Right renal pelvis (tissue), 4 donors: ENCODE data around the gene HCK. TPM values are rescaled to one million over a fixed set of nuclear protein-coding genes. Genes with fewer than 3 reads are reported as not detected.

Experiments used
- DNase-seq, 4 donors: peaks; one replicate each; pipeline ENCODE4 v3.0.0-alpha.2; 2013; ENCODE audit warnings: low read depth in 4 of 4, low spot score in 3 of 4, missing footprints in 1 of 4
- polyA plus RNA-seq, 4 donors: library from polyadenylated mRNA; unstranded; fragments of 120-200 nt; gene quantifications; one replicate each; pipeline ENCODE4 v1.2.1, GENCODE V29; 2013; ENCODE audit not compliant: insufficient read length in 4 of 4

HCK gene
- polyA plus RNA-seq = 1 to 10 TPM; 2.0 to 2.9 (median 2.6) TPM

DNA sequence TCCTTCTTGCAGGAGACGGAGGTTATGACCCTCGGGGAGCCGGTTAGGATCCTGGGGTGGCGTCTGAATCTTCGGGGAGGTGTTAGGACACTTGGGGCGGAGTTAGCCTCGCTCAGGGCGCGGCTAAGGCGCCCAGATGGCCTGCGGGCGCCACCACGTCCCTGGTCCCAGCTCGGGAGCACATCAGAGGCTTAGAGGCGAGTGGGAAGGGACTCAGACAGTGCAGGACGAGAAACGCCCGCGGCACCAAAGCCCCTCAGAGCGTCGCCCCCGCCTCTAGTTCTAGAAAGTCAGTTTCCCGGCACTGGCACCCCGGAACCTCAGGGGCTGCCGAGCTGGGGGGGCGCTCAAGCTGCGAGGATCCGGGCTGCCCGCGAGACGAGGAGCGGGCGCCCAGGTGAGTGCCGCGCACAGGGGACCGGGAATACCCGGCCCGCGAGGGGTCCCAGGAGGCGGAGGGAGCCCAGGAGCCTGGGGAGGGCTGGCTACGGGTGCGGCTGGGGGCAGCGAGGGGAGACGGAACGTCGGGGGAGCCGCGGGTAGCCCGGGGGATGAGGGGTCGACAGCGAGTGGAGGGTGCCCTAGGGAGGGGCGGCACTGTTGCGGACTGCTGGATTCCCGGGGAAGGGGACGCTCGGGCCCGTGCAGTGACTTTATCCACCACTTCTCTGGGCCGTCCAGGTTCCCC lies at the start of gene HCK:
TSS of gene HCK (plus strand) at position 153 of the 688 bp plus-strand sequence.
- DNase-seq = no peak

DNA sequence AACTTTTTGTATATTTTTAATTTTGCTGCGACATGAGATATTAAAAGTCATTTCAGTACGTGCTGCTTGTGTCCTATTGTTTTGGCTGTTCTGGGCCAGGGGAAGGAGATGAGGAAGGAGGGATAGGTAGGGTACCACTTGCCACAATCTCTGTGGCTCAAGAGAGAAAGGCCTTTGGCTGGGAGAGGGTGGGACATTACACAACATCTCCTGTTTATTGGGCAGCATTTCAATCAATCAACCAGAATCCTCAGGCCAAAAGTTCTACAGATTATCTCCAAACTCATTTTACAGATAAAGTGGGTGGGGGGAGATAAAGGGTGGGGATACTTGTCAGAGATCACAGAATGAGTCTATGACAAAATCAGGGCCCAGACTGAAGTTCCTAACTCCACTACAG lies 48.7 kb upstream of the HCK start:
- no peak for DNase-seq

DNA sequence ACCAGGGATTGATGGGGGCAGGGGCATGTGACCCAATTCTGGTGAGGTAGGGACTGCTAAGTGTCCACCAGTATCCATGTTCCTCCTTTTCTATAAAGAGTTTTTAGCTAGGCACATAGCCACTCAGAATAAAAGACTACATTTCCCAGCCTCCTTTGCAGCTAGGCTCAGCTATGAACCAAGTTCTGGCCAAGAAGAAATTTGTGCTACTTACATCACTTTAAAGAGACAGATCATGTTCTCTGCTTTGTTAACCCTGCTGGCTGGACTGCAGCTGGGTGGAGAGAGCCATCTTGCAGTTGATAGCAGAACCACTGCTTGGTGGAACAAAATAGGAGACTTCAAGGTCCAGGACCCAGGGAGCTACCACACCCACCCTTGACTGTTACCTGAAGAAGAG lies 47.1 kb upstream of the HCK start:
- no peak for DNase-seq

DNA sequence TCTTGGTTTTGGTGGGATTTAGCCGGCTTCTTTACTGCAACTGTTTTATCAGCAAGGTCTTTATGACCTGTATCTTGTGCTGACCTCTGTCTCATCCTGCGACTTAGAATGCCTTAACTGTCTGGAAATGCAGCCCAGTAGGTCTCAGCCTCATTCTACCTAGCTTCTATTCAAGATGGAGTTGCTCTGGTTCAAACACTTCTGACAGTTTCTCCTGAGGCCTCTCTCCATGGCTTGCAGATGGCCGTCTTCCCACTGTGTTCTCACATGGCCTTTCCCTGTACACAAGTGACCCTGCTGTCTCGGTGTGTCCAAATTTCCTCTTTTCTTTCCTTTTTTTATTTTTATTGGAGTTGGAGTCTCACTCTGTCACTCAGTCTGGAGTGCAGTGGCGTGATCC lies 46.0 kb upstream of the HCK start:
- no peak for DNase-seq

DNA sequence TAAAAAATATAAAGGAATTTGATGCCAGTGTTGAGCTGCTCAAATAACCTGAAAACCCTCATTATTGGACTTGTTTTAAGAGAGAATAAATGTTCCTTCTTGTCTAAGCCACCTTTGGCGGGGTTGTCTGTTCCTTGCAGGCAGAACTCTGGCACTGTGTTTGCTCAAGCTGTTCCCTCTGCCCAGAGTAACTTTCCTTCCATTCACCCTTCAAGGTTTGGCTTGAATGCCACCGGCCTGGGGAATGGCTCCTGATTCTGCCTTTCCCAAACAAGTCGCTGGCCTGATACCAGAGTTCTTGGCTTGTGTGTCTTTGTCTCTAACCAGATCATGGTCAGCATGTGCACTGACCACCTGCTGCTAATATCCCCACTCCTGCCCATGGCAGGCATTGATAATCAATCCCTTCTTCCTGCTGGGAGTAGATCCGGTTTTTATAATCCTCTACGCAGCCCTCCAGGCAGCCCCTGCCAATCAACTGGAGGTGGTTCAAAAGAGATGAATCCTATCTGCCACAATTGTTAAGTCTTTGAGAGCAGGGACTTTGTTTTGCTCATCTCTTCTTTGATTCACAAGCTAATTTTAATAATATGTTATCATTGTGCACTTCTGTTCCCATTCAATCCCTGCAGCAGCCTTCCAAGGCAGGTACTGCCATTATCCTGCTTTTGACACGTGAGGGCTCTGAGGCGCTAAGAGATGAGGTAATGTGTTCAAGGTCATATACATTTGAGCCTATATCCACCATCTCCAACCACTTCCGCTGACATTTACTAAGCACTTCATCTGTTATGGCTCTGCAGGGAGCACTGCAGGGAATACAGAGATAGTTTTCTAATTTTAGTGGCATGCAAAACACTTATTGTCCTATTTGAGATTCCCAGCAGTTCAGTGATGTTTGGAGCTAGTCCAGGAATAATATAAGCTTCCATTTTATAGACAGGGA lies 44.9 kb upstream of the HCK start:
- no peak for DNase-seq

DNA sequence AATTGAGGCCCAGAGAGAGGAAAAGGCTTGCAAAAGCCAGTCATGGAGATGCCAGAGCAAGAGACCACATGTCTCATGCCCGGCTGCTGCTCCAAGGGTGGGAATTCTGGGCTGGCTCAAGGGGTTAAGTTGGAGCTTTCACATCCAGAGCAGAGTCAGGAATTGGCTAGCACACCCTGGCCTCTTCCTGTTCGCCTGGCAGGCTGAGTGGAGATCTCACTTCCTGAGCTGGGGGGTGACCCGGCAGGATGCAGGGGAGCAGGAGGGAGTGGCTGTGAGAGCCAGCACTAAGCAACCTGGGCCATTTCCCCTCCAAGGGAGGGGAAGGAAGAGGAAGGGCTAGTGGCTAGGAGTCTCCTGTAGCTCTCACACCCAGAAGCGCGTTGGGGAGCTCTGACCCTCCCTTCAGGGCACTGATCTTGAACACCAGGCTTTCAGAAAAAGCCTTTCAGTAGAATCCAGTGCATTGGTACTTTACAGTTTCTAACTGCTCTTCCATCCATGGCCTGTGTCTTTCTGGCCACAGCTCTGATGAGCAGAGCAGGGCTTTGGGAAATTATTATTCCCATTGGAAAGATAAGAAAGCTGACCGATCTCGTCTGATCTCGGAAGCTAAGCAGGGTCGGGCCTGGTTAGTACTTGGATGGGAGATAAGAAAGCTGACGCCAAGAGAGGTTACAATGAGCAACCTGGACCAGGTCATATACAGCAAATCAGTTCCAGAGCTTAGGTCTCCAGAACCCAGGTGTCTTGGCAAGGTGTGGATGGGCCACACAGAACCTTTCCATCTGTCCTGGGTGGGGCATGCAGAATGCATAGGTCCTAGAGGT lies 44.0 kb upstream of the HCK start:
- no peak for DNase-seq

DNA sequence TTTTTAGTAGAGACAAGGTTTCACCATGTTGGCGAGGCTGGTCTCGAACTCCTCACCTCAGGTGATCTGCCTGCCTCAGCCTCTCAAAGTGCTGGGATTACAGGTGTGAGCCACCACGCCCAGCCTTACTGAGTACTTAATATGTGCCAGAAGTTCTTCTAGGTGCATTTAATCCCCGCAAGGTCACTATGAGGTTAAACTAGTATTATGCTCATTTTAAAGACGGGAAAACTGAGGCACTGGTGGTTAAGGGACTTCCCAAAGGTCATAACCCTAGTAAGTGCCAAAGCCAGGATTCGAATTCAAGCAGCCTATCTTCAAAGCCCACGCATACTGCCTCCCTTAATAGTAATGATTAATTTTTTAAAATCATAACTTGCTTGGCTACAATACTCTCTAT lies 42.5 kb upstream of the HCK start:
- DNase-seq = no peak

DNA sequence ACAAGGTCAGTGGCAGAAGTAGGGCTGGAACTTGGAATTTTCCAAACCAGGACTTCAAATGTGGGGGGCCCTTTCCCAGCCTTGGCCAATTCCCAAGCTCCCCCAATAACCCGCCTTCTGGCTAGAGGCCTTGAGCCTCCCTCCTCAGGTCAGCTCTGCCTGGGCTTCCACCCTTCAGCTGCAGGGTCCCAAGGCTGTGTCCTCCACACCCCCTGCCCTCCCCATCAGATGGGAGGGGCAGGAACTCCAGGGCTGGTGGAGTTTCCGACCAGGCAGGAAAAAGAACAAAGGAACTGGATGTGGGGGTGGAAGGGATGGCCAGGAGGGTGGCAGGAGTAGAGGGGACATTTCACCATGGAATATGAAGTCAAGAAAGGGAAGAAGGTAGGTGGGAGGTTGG lies 41.9 kb upstream of the HCK start, which contains the start of gene CCM2L:
TSS of gene CCM2L (plus strand) at position 338 of the 400 bp plus-strand sequence. CDS start at position 355, 17 bp downstream.
- no peak for DNase-seq

DNA sequence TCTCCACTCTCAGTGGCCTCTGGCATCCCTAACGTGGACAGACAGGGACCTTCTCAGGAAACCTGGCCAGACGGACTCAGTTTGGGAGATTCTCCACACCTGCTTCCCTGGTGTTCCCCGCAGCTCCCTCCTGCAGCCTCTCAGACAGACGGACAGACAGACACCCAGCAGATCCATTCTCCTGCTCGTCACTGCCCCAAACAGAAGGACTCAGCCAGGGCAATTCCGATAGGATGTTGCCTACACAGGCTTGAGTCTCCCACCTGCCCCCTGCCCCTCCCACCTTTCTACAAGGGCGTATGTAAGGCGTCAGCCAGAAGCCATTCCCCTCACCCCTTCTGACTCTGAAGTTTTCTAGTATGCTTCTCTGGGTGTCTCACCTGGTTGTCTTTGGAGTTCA lies 41.4 kb upstream of the HCK start:
- DNase-seq = no peak

DNA sequence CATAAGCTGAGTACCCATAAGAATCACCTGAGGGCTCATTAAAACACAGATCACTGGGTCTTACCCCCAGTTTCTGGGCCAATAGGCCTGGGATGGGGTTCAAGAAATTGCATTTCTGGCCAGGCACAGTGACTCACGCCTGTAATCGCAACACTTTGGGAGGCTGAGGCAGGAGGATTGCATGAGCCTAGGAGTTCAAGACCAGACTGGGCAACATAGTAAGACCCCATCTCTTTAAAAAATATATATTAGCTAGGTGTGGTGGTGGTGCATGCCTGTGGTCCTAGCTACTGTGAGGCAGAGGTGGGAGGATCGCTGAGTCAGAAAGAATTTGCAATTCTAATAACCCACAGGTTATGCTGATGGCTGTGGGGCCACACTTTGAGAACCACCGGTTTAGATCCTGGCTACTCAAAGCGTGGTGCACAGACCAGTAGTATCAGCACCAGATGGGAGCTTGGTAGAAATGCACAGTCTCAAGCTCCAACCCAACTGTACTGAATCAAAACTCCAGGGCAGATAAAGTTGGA lies 39.8 kb upstream of the HCK start:
- no peak for DNase-seq

DNA sequence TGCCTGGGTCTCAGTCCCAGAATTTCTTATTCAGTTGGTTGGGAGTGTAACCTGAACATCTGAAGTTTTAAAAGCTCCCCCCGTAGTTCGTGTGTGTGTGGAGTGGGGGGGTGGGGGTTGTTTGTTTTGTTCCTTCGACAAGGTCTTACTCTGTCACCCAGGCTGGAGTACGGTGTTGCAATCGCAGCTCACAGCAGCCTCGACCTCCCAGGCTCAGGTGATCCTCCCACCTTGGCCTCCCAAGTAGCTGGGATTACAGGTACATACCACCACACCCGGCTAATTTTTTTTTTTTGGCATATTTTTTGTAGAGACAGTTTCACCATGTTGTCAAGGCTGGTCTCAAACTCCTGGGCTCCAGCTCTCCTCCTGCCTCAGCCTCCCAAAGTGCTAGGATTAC lies 38.7 kb upstream of the HCK start:
- no peak for DNase-seq

DNA sequence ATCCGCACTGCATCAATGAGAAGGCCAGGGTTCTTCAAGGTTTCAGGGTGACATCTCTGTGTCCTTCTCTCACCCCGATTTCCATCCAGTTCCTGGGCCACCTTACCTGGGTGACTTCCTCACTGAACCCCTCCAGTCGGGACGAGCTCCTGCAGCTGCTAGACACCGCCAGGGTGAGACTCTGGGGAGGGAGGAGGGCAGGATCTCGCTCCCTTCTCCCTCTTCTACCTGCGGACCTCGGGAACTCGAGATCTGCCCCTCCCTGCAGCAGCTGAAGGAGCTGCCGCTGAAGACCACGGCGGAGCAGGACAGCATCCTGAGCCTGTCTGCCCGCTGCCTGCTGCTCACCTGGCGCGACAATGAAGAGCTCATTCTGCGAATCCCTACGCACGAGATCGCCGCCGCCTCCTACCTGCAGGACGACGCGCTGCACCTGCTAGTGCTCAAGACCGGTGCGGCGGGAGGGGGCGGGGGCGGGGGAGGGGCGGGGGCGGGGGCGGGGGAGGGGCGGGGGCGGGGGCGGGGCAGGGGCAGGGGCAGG lies 34.3 kb upstream of the HCK start:
- peak in 1 of 4 donors; percentile 20 for DNase-seq

DNA sequence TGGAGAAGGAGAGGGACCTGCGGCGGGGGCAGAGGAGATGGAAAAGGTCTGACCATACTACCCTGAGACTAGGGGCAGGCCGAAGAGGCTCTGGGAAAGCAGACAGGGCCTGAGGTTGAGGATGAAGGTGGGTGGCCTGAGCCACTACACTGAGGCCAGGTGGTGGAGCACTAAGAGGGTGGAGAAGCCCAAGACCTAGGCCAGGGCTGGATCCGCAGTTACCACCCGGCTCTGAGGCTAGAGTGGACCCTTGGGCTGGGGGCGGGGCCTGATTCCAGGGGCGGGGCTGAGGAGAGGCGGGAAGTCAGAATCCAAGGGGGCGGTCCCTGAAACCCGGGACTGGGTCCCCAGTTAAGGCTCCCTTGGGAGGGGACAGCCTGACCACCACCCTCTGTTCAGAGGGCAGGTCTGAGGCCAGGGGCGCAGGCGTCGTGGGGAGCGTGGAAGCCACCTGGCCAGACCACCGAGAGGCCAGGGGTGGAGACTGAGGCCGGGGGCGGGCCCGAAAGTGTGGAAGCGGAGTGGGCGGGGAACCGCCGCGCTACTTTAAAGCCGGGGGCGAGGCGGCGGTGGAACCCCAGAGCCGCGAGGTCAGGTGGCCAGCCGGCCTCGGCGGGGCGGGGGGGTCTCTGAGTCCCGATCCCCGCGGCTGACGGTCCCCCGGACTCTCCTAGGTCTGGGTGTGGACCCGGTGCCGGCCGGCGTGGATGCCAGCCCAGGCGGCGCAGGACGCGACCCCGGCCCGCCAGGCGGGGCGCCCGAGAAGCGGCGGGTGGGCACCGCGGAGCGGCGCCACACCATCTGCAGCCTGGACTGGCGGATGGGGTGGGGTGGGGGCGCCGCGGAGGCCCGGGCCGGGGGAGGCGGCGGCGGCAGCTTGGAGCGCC lies 33.5 kb upstream of the HCK start:
- peak; percentile 47 to 65 (median 55) for DNase-seq

DNA sequence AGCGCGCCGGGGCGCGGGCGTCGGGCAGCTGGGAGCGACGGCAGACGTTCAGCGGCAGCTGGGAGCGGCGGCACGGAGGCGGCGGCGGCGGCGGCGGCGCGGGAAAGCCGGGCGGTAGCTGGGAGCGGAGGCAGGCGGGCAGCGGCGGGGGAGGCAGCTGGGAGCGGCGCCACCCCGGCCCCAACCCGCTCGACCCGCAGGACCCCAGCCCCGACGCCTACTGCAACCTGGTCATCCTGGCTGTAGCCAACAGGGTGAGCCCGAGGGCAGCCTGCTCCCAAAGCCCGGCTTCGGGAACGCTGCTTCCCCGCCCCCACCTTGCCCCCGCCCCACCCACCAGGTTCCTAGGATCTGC lies 32.9 kb upstream of the HCK start:
- DNase-seq = no peak

DNA sequence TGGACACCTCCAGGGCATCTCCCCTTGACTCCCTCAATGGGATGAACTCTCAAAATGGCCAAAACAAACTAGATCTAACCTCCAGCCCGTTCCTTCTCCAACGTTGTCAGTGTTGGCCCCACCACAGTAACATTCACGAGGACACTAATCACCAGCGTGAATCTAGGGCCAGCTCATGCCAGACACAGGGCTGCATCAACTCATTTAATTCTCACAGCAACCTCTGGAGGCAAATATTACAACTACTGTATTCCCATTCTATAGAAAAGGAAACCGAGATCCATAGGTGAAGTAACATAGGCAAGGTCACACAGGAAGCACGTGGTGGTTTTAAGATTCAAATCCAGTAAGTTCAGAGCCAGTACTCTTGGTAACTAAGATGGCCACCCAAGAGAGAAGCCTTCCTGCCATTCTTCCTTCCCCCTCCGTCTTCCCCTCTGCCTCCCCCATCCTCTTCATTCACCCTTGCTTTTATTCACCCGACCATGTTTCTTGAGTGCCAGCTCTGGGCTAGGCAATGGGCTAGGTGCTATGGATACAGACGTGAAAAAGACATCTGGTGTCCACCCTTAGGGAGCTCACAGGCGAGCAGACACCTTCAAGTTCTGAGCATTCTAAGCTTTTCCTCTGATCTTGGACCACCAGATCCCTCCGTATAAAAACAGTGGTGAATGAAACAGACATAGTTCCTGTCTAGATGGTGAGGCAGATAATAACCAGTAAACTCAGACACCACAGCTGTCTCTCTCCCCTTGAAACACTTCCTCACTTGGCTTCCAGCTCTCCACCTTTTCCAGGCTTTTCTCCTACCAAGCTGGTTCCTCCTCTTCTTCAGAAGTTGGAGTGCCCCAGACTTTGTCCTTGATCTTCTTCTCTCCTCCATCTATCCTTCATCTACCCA lies 32.2 kb upstream of the HCK start:
- no peak for DNase-seq

DNA sequence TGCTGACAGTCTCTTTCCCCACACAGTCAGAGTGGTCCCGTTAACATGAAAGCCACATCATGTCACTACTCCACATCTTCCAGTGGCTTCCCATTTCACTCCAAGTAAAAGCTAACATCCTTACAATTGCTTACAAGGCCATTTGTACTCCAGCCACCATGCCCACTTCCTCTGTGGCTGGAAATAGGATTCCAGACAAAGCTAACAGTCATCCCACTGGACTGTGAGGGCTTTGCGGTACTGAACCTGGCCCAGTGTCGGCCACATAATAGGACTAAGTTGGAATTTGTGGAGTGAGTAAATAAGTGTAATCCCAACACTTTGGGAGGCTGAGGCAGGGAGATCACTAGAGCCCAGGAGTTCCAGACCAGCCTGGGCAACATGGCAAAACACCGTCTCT lies 31.0 kb upstream of the HCK start:
- no peak for DNase-seq

DNA sequence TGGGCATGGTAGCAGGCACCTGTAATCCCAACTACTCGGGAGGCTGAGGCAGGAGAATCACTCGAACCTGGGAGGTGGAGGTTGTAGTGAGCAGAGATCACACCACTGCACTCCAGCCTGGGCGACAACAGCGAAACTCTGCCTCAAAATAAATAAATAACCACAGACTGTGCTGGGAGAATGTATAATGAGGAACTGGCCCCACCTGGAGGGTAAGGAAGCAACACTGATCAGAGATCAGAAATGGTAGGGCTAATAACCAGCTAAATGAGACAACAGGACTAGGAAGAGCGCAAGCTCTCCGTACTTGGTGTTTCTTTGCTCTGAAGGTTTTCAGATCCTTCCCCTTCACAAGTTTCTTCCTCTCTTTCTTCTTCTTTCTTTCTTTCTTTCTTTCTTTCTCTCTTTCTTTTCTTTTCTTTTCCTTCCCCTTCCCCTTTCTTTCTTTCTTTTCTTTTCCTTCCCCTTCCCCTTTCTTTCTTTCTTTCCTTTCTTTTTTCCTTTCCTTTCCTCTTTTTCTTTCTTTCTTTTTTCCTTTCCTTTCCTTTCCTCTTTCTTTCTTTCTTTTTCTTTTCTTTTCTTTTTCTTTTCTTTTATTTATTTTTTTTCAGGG lies 27.3 kb upstream of the HCK start:
- no peak for DNase-seq

DNA sequence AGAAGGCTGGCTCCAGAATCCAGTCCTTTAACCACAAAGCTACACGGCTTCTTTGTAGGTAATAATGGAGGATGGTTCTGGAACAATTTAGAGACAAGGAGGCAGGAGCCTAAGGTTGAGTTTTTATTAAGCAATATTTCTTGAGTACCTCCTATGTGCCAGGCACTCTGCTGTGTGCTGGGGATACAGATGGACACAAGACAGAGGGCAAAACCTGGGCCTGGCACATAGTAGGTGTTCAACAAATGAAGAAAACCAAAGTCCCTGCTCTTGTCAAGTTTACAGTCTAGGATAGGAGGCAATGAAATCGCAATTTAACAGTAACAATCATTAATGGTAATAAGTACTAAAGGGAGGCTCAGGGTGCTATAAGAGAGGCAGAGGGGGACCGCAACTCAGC lies 24.4 kb upstream of the HCK start:
- DNase-seq = no peak
